Kidney epithelial cell (primary cell): ENCODE results near the gene PIK3CB. TPM values are rescaled to one million over a fixed set of nuclear protein-coding genes. Genes with fewer than 3 reads are reported as not detected.
"Not testable (repeated sequence)": the region's sequence is repeated elsewhere in the genome, so short reads cannot be mapped to it uniquely, and the experiment has no call there.

ENCODE experiments used
- DNase-seq: peaks from one replicate; pipeline ENCODE4 v3.0.0-alpha.2; 2010; ENCODE audit warnings: low read depth
- H3K27me3 ChIP-seq: 2 replicates; pipeline ENCODE4 v1.6.0; 2011; ENCODE audit warnings: low read length; ENCODE audit not compliant: control insufficient read depth, insufficient read depth
- H3K36me3 ChIP-seq: 2 replicates; pipeline ENCODE4 v1.5.1; 2011; ENCODE audit warnings: low read length; ENCODE audit not compliant: control insufficient read depth, insufficient read depth
- H3K4me3 ChIP-seq: 2 replicates; pipeline ENCODE4 v1.5.1; 2011; ENCODE audit warnings: low read depth, mild to moderate bottlenecking, control low read depth, low read length
- CTCF ChIP-seq: IDR thresholded peaks from 2 replicates; pipeline ENCODE4 v1.5.1; 2011; ENCODE audit warnings: mild to moderate bottlenecking, moderate library complexity, low read length, control low read depth, inconsistent platforms; ENCODE audit not compliant: insufficient read depth, poor library complexity, severe bottlenecking
- total RNA-seq: library from RNA; depleted of rRNA; stranded (reverse); fragments of >200 nt; gene quantifications from 2 replicates; pipeline ENCODE4 v1.2.3, GENCODE V29; 2015

Gene PIK3CB
- total RNA-seq, 1 donor from 2014 or later, result 14.5 TPM

- Histone ChIP-seq H3K27me3 (no peaks in the 10 kb centered on the region), H3K4me3 (no peak overlapping the region), H3K36me3 (no peaks in the 10 kb centered on the region)
- TF ChIP-seq CTCF, result no peak
- no peak for DNase-seq
These were observed 4.7 kb downstream of the PIK3CB start for GRCh38 chr3:138829886-138830510.

- no peak for DNase-seq
- H3K27me3 ChIP-seq, result no peaks in the 10 kb centered on the region
- no peaks in the 10 kb centered on the region for H3K36me3 ChIP-seq
- no peak overlapping the region for H3K4me3 ChIP-seq
- no peak for TF ChIP-seq CTCF
These were observed 5.6 kb downstream of the PIK3CB start for GRCh38 chr3:138829097-138829496.

GRCh38 chr3:138827222-138827621 lies 7.5 kb downstream of the PIK3CB start:
- Histone ChIP-seq H3K36me3 (no peaks in the 10 kb centered on the region), H3K4me3 (no peak overlapping the region), H3K27me3 (no peaks in the 10 kb centered on the region)
- no peak for DNase-seq
- TF ChIP-seq CTCF, result no peak

GRCh38 chr3:138825336-138825735 lies 9.4 kb downstream of the PIK3CB start:
- no peak overlapping the region for H3K4me3 ChIP-seq
- H3K36me3 ChIP-seq, result no peaks in the 10 kb centered on the region
- no peak for DNase-seq
- H3K27me3 ChIP-seq, result no peaks in the 10 kb centered on the region
- no peak for TF ChIP-seq CTCF

- H3K27me3 ChIP-seq, result no peaks in the 10 kb centered on the region
- no peak overlapping the region for H3K4me3 ChIP-seq
- no peak for TF ChIP-seq CTCF
- H3K36me3 ChIP-seq, result no peaks in the 10 kb centered on the region
- no peak for DNase-seq
These were observed 10.6 kb downstream of the PIK3CB start for GRCh38 chr3:138824114-138824506.

- not testable (repeated sequence) for DNase-seq, H3K4me3 ChIP-seq, H3K36me3 ChIP-seq, H3K27me3 ChIP-seq
These were observed 14.3 kb downstream of the PIK3CB start for GRCh38 chr3:138820379-138820778.
